GM21367 (cell line): ENCODE measurements around the gene SMIM1.
"Not testable (repeated sequence)": the region's sequence is repeated elsewhere in the genome, so short reads cannot be mapped to it uniquely, and the experiment has no call there.

Source experiments
- ATAC-seq: cut with Tn5 transposase; IDR thresholded peaks from one replicate; pipeline ENCODE4 v1.9.1; 2021; ENCODE audit not compliant: unreplicated experiment

The SMIM1 gene

DNA sequence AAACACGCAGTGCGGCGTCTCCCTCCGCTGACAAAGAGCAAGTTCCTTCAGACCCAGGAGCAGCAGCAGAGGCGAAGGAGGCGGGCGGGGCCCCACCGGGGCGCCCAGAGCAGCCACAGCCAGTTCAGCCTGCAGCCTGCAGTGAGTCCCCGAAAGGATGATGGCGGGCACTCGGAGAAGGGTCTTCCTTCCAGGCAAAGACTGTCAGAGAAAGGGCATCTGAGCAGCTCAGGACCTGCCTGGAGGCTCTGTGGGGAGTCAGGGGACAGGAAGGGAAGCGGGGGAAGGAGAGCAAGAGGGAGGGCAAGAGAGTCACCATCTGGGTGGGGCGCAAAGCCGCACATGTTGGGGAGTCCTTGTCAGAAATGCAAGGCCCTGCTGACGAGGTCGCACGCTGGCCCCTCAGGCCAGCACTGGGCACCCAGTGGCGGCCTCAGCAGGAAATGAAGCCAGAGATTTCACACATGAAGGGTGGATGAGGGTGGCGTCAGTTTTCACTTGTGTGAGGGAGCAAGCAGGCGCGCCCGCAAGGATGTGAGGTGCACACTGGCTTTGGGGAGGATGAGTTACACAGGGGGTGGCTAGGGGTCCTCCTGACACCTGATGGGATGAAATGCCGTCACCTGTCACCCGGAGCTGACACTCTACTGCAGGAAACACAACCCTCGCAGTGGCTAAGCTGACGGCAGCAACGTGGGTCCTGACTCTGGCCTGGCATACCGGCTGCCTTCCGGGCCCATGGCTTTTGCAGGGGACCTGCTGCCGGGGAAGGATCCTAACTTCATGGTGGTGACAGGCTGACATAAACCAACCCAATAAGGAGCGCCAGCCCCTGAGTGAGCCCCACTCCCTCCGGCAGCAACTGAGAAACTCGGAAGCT, 17.1 kb downstream of the SMIM1 start:
- no peak for ATAC-seq

DNA sequence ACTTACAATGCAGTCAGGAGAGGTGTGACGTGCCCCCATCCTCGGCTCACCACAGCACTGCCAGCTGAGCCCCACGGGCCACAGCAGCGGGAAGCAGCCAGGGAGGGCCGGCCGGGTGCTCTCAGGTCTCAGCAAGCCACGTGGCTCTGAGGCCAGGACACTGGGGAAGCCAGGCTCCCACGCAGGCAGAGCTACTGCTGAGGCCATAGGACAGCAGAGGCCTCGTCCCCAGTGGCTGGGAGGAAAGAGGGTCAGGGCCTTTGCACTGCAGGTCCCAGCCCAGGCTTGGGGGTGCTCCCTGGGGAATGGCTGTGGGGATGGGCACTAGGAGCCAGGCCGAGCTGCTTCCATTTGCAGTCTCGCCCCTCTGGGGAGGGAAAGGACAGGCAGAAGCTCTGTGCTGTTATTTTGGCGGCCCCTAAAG, 18.0 kb downstream of the SMIM1 start:
- ATAC-seq, result no peak

DNA sequence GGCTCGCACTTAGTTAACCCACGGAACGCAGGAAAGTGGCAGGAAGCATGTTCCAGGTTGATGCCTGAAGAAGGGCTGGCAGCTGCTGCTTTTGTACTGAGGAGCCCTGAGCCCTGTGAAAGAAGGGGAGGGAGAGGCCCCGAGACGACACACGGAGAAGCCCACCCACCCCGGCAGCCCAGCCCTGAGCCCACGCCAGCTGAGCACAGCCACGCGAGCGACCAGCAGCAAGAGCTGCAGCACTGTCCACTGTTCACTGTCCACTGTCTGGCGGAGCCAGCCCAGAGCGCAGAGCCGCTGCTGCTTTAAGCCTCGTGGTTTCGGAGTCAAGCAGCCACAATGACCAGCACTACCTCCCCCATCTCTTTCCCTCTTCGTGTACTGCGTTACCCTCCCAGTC, 18.4 kb downstream of the SMIM1 start:
- no peak for ATAC-seq

DNA sequence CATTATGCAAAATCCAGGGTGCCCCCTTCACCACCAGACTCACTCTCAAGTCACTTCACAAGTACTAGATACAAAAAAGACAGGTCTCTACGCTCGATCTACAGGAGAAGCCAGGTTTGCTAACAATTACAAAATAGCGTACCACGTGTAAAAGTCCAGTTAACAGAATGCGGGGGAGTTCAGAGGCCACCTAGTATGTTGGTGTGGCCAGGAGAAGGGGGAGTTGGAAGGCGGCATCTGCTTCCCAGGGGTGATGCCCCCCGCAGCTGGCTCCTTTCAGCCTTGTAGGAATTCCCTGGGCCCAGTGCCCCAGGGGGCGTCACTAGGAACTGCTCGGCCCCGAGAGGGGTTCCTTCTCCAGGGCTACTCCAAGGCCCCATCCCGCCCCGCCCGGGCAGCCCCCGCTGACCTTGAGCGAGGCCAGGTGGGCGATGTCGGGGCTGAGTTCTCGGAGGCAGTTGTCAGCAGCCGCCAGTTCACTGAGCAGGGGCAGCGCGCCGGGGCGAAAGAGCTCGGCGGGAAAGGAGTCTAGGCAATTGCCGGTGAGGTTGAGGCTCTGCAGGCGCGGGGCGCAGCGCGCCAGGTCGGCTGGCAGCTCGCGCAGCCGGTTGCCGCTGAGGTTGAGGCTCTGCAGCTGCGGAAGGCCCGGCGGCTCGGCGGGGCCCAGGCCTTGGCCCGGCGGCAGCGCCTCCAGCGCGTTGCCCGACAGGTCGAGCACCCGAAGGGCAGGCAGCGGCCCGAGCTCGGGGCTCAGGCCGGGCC, 23.1 kb downstream of the SMIM1 start:
- peak; percentile 12 for ATAC-seq

DNA sequence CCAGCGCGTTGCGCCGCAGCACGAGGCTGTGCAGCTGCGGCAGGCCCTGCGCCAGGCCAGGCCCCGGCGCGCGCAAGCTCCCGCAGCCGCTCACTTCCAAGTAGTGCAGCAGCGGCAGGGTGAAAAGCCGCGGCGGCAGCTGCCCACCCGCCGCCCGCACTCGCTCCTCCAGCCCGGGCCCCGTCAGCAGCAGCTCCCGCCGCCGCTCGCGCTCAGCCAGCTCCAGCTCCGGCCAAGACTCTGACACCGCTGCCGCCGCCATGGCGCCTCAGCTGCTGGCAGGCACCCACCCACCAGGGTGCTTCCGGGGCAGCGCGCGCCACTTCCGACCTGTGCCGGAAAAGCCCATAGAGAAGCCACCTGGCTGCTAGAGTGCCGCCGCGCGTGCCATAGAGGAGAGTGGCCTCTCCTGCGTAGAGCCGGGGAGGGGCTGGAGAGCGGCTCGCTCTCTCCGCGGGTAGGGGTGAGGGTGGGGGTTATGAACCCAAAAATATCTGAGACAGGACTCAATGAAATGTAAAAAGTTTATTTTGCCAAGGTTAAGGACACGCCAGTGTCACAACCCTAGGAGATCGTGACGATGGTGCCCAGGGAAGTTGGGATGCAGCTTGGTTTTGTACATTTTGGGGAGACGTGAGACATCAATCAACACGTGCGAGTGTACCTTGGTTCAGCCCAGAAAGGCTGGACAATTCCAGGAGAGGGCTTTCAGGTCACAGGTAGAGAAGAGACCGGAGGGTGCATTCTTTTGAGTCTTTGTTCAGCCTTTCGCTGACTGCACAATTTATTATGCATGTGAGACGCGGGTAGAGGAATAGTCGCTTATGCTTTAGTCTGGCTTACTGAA, 23.9 kb downstream of the SMIM1 start, which contains the start of gene LRRC47:
TSS of gene LRRC47 (minus strand) at position 284 of the 847 bp plus-strand sequence. CDS start at position 262, 22 bp downstream.
- ATAC-seq, result peak; percentile 96

DNA sequence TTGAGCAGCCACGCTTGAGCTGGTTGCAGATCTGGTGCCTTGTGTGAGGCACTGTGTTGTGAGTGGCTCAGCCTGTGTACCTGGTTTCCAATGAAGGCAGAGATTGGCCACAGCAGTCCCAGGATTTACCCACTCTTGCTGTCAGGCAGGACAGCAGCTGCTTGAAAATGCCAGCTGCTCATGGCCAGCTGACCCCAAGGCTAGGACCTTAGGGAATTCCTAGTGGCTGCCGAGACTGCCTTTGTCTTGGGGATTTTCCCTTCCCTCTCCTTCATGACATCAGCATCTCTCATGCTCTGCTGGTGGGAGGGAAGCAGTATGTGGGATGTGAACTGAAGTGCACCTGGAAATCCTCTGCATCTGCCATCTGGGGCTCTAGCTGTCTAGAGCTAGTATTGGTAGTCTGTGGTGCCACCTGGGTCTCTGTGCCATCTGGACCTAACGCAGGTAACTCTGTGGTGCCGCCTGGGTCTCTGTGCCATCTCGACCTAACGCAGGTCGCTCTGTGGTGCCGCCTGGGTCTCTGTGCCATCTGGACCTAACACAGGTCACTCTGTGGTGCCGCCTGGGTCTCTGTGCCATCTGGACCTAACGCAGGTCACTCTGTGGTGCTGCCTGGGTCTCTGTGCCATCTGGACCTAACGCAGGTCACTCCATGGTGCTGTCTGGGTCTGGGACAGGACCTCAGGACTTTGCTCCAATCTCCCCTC, 27.6 kb downstream of the SMIM1 start:
- ATAC-seq, result no peak

DNA sequence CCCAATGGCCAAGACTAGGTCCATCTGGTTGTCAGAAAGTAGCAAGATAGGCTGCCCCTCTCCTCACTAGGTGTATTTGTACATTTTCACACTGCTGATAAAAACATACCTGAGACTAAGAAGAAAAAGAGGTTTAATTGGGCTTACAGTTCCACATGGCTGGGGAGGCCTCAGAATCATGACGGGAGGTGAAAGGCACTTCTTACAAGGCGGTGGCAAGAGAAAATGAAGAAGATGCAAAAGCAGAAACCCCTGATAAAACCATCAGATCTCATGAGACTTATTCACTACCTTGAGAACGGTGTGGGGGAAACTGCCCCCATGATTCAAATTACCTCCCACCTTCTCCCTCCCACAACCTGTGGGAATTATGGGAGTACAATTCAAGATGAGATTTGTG, 28.2 kb downstream of the SMIM1 start:
- not testable (repeated sequence) for ATAC-seq

DNA sequence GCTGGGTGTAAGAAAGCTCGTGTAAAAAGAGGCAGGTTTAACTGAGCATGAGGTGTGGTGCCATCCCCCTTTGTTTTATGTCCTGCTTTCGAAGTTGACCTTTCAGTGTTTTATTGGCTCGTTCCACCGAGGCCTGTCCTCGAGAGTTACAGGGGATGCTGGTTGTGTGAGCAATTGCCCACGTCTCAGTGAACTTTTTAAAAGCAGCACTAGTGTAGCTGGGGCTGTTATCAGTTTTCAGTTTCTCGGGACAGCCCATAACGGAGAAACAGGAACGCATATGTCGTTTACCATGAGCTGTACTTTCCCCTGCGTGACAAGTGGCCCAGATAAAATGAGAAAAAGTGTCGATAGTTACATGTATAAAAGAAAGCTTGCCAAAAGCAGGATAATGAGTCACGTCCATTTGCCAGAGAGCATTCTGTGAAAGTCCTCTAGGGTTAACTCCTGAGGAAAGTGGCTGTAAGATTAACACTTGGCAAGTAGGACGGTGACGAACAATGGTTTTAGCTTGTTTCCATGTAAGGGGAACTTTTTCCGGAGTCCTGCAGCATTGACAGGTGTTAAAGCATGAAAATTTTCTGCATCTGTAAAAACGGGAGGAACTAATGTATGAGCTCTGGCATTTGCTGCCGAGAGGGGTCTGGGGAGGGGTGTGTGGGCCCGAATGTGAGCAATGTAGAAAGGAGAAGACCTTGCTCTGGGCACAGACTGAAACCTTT, 31.5 kb downstream of the SMIM1 start:
- no peak for ATAC-seq

DNA sequence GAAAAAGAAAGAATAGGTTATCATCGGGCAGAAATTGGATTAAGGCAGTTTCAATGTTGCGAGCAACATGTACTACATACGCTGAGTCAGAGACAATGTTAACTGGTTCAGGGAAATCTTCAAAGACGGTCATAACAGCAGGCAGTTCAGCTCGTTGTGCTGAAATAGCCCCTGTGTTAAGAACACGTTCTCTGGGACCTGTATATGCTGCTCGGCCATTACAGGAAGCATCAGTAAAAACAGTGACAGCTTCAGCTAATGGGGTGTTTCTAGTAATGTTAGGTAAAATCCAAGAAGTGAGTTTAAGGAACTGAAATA, 32.0 kb downstream of the SMIM1 start:
- not testable (repeated sequence) for ATAC-seq

DNA sequence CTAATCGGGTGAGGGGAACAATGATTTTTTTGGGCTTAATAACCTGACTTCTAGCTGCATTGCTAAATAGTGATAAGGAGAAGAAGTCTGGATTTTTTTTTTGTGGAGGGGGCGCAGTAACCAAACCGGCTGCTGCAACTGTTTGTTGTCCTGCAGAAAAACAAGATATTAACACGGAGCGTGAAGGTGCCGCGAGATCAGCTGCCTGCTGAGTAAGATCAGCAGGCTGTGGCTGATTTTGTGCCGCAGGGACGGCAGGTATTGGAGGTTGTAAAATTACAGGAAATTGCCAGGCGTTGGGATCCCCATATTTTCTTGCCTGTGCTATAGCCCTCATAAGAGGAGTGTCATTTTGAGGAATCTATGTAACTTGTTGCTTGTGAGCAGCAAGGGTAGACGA, 32.5 kb downstream of the SMIM1 start:
- ATAC-seq, result no peak

DNA sequence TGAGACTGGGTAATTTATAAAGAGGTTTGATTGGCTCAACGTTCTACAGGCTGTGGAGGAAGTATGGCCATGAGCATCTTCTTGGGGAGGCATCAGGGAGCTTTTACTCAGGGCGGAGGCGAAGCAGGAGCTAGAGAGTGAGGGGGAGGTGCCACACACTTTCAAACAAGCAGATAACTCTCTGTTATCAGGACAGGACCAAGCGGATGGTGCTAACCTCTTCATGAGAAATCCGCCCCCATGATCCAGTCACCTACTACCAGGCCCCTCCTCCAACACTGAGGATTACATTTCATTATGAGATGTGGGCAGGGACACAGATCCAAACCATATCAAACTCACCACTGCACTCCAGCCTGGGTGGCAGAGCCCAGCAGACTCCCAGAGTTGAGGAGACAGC, 35.2 kb downstream of the SMIM1 start:
- ATAC-seq, result no peak

DNA sequence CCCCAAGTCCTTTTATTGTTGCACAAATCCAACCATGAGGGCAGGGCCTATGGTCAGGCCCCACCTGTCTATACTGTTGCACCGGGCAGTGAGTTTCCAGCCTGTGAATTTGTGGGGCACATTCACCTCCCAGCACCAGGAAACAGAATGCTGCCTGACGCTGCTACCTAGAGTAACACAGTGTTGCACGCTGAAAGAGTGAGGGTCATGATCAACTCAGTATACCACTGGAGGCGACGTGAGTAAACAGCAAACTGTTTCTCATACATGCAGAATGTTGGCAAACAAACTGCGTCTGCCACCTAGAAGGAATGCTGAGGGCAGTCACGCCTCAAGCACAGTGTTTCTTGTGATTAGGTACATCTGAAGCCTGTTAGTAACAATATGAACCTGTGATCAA, 37.1 kb downstream of the SMIM1 start:
- no peak for ATAC-seq

DNA sequence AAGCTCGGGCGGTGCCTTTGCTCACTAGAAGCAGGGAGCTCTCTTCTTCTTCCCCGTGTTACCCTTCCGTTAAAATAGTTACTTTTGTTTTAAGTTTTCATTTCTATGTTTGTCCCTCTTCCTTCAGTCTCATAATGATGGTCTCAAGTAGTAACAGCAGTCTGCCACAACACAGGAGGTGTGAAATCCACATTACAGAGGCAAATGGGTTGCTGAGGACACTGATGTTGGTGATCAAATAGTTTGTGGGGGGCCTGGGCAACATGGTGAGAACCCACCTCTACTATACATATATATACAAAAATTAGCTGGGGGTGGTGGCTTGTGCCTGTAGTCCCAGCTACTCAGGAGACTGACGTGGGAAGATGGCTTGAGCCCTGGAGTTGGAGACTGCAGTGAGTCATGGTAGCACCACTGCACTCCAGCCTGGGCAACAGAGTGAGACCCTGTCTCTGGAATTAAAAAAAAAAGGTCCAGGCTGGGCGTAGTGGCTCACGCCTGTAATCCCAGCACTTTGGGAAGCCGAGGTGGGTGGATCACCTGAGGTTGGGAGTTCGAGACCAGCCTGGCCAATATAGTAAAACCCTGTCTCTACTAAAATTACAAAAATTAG, 37.7 kb downstream of the SMIM1 start:
- ATAC-seq, result not testable (repeated sequence)

DNA sequence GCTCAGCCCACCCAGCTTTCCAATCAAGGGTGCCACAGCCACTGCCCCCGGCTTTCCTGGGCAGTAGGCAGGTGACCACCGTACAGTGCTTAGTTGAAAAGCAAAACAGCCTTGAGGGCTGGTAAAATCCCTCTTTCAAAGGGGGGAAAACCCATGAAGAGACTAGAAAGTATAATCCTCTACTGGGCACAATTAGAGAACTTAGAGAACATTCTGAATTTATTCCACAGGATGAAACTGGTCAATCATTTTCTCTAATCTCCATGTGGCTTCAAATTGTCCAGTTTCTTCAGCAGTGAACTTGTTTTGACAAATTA, 39.0 kb downstream of the SMIM1 start:
- no peak for ATAC-seq

DNA sequence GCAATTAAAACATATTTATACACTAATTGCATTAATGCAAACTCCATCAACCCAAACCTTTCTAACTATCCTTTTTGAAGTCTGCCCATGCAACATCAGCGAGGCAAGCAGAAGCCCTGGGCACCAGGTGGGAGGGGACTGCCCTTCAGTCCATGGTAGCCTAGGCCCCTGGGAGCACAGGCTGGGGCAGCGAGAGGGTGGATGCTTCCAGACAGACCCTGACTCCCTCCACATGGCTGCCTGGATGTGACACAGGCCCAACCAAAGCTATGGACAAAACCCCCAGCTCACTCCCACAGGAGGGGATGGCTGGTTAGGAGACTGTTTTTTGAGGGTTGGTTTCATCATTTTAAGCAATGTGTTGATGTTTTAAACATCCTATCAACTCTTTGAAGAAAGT, 41.5 kb downstream of the SMIM1 start:
- ATAC-seq, result no peak

DNA sequence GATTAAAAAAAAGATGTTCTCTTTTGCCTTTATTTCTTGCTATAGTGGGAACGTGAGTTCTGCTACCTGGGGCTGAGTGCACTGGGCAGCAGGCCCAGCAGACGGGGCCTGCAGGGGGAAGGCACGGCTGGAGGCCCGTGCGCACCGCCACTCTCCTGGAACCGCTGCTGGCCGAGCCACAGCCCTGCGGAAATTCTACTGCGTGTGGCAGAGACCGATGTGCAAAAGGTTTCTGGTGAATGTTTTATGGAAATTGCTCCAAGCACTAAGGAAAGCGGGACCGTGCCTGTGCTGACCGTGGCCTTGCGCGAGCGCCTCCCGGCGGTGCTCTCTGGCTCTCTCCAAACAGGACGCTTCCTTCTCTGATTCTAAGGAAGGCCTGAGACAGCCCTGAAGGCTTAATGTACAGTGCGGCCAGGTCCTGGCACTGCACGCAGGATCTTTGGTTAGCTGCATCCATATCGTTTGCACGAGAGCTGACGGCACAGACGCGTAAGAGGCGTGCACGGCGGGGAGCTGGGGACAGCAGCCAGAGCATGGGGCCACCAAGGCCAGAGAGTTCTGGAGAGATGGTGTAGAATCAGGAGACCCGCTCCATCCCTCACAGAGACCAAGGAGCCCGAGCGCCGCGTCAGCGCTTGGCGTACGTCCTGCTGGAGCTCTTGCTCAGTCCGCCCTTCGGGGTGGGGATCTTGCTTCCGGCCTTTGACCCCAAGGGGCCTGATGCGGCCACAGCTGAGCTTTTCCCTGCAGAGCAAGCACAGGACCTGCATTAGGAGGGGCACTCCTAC, 42.4 kb downstream of the SMIM1 start:
- no peak for ATAC-seq

DNA sequence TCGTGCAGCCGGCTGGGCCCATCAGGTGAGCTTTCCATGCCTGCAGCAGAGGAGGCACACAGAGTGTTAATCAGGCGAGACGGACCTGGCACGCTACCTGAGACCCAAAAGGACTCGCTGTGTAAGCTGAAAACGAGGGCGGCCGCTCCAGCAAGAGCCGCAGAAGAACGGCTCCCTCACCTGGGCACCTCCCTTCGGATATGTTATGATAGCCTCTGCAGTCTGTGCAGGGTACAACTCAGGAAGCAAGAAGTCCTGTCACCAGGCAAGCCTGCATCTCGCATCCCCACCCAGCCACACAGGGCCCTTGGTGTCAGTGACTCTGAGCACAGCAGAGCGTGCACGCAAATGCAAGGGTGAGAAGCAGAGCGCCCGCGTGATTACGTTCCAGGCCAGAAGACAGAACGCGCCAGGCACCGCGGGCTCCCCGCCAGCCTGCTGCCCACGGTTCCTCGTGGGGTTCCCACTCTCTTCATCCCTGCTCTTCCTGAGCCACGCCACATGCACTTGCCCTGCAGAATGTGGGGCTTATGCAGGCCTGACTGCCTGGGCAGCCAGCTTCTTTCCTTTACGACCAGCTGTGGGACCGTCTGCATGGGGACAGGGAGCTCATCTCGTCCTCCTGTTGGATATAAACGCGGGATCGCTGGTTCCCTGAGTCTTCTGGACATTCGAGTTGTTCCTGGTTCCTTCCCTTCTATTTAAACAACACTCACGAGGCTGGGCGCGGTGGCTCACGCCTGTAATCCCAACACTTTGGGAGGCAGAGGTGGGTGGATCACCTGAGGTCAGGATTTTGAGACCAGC, 44.0 kb downstream of the SMIM1 start:
- ATAC-seq, result no peak

DNA sequence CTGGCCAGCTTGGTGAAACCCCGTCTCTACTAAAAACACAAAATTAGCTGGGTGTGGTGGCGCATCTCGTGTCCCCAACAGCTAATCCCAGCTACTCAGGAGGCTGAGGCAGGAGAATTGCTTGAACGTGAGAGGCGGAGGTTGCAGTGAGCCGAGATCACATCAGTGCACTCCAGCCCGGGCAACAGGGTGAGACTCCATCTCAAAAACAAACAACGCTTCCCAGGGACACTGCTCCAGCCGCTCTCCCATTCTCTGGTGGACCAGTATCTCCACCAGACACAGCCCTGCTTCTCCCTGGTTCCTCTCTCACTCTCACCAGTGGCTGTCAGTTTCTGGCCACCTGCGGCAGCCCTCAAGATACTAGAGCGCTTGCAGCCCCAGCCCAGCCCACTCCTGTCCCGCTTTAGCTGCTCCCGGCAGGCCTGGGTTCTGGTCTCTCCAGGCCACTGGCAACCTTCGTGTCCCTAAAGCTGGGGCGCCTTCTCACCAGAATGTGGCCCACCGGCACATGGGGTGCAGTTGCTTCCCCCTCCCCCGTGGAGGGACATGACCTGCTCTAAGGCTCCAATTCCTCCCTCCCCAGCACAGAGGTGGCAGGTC, 44.7 kb downstream of the SMIM1 start:
- ATAC-seq, result no peak
